HG03060 (cell line): ENCODE measurements around the gene TCEA3.

ENCODE experiments used
- ATAC-seq: cut with Tn5 transposase; IDR thresholded peaks from one replicate; pipeline ENCODE4 v1.9.1; 2021; ENCODE audit warnings: low read depth, moderate number of reproducible peaks; ENCODE audit not compliant: unreplicated experiment

The TCEA3 gene

DNA sequence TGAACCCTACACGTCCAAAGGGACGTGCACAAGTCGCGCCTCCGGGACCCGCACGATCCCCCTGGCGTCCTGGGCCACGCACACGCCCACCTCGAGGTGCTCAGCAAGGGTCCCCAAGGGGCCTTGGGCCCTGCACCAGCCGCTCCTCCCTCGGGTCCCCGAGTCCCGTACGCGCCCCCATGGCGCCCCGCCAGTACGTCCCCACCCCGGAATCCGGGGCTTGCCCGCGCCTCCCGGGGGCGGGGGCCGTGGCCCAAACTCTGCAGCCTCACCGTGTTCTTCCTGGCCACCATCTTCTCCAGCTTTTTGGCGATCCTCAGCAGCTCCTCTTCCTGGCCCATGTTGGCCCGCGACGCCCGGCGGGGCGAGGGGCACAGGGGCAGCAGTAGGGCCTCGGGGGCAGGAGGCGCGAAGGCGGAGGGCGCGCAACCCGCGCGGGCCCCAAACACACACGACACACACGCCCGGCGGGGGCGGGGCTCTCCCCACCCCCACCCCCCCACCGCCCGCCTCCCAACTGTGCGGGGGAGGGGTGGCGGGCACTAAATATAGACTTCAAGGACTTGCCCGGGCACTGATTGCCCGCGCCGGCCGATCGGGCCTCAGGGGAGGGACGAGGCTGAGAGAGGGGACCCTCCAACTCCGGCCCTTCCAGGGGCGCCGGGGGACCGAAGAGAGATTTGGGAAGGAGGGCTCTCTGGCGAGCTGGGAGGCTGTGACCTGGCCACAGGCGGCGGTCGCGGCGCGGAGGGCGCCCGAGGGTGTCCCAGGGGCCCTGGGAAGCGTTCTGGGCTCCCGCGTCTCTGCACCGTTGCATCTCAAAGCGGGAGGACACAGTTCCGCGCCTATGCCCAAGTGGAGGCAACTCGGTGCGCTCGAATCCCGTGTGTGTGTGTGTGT, at the start of gene TCEA3:
Gene TCEA3, minus strand, starts transcription at position 456 of the 900 bp plus-strand sequence. Its CDS starts 115 bp downstream, at position 341.
- ATAC-seq: no peak

DNA sequence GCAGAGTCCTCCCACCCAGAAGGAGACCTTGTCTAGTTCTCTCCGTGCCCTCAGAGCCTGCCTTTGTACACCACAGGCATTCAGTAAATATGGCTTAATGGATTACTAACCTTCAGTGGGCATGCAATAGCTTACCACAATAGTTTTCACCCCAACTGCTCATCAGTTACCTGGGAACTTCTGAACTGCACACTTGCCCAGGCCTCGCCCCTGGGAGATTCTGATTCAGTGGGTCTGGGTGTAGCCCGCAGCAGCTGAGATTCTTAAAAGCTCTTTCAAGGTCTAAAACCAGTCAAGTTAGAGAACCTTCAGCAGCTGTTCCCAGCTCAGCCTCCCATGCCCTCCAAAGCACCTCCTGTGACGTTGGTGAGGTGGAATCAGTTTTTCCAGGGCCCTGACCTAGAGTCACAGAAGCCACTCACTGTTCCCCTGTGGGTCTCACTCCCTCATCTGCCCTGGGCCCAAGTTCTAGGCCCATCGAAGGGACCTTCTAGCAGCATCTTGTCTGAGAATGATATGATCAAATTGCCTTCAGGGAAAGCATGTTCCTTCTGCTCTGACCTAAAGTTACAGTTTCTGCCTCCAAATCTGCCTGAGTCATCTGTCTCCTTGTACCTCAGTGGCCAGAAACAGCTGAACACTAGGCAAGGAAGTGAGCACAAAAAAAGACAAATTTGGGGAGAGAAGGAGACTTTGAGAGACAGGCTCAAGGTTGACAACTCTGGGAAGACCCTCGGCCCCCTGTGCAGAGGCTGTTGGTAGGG, 48.7 kb upstream of the TCEA3 start:
- no peak for ATAC-seq

DNA sequence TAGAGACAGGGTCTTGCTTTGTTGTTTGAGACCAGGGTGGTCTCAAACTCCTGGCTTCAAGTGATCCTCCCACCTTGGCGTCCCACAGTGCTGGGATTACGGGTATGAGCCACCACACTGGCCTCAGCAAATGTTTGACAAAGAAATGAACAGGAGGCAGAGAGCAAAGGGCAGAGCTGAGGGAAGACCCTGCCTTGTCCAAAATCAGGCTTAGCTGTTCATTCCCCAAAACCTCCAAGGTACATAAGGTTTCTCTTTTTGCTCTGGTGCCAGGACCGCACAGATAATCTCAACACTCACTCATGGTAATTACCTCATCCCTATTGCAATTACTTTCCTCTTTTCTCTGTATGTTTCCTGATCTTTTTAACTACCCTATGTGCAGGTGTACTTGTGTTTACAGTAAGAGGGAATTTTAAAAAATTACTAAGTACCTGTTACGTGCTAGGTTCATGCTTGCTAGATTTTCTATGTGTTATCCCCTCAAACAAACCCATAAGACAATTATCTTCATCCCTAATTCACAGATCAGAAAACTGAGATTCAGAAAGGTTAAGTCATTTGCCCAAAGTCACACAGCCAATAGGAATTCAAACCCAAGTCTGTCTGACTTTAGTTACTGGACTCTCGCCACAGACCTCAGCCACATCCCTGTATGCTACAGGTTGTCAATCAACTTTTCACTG, 47.9 kb upstream of the TCEA3 start:
- no peak for ATAC-seq

DNA sequence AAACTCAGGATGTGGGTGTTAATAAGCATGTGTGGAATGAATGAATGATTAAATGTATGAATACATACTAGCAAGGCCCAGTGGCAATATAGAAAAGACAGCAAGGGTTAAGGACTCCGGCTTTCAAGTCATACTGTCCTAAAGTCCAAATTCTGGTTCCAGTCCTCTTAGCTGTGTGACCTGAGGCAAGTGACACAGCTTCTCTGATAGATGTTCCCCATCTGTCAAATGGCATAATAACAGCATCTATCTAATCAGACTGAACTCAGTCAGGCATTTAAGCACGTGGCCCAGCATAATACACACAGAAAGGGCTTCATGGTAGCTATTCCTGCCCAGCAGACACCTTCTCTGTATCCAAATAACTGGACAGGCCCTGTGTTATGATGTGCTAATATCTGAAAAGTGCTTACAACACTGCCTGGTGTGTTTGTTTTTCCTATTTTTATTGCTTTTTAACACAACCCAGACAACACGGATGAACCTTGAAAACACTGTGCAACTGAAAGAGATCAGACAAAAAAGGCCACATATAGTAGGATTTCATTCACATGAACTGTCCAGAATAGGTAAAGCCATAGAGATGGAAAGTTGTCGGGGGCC, 47.0 kb upstream of the TCEA3 start:
- ATAC-seq: no peak

DNA sequence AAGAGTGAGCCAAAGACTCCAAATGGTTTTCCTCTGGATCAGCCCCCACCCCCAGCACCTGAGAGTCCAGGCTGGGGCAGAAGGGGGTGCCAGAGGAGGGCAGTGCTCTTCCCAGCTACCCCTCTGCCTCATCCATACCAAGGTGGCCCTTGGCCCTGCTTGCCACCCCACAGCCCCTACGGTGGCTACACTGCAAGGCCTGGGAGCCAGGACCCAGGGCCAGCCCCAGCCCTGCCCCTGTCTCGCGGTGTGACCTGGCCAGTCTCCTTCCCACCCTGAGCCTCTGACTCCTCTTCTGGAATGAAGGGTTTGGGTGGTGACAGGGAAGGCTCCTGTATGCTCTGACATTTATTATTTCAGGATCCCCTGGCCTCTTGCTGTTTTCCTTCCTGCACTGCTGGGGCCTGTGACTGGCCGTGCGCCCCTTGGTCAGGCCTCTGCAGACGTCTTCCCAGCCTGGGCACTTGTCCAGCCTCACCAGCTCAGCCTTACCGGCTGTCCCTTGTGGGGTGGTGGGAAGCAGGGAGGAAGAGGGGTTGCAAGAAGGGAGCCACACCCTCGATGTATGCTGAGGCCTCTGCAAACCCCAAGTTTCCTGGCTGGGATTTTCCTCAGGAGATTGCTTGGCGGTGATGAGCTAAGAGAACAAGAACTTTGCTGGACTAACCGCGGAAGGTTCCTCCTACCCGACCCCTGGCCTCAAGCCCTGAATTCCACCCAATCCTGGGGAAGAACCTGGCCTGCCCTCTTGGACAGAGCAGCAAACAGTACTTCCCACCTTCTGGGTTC, 45.9 kb upstream of the TCEA3 start:
- no peak for ATAC-seq

DNA sequence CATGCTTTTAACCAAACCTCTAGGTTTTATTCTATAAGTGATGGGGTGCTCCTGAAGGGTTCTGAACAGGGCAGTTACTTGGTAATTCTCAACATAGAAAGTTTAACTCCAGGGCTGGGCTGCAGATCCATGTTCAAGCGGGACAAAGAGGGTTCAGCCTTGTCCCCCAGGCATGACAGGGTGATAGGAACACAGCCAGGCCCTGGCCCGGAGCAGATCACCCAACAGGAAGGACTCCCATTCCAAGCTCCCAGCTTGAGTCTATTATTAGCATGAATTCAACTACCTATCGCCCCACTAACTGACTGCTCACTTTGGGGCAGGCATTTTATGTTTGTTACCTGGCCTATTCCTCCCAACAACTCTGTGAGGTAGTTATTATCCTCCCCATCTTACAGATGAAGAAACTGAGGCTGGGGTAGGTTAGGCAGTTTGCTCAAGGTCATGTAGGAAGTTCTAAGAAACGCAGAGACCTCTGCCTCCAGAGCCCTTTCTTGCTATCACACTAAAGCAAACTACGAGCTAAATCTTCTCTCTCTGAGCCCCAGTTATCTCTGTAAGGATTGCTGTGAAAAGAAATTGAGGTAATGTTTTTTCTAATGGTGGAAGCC, 44.9 kb upstream of the TCEA3 start:
- no peak for ATAC-seq

DNA sequence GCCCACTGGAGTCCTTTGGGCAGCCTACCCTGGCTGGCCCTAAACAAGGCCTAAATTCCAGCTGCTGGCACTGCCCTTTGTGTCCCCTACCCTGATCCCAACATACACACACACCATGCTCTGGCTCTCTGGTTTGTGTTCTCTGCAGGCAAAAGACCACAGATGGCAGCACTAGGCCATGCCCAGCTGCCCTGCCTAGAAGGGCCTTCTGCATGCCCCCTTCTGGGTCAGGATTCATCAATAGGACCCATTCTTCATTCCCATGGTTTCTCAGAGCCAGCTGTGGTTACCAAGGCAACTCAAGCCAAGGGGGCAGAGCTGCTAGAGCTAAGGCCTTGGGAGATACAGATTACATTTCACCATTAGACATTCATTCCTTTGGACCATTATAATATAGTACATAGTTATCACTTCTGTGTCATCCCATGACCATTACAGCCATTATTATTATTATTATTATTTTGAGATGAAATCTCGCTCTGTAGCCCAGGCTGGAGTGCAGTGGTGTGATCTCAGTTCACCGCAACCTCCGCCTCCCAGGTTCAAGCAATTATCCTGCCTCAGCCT, 42.0 kb upstream of the TCEA3 start:
- ATAC-seq: no peak

DNA sequence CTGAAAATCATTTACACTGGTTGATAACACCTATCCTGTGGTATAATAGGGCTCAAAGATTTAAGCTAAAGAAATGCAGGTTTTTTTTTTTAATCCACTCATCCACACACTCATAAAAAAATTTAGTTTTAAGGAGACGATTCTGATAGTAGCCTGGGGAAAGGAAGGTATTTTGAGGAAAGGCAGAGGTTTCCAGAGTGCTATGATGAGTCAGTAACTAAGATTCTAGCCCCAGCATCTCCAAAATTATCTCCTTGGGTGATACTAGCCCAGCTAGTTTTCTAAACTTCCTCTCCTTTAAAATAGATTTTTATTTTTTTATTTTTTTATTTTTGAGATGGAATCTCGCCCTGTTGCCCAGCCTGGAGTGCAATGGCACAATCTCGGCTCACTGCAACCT, 38.7 kb upstream of the TCEA3 start:
- no peak for ATAC-seq

DNA sequence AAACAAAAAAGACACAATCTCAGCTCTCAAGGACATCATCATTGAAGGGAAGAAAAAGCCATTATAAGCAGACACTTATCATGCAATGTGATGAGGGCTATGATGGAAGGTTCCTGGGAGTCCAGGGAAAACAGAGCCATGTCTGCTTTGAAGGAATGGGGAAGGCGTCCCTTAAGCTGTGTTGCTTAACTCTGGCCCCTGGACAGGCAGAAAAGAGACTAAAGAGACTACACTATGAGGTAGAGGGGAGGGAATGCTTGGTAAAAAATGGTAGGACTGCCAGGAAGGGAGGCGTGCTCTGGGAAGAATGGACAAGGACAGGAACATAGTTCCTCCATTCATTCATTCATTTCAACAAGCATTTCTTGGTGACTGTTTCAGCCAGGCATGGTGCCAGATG, 38.2 kb upstream of the TCEA3 start:
- no peak for ATAC-seq

DNA sequence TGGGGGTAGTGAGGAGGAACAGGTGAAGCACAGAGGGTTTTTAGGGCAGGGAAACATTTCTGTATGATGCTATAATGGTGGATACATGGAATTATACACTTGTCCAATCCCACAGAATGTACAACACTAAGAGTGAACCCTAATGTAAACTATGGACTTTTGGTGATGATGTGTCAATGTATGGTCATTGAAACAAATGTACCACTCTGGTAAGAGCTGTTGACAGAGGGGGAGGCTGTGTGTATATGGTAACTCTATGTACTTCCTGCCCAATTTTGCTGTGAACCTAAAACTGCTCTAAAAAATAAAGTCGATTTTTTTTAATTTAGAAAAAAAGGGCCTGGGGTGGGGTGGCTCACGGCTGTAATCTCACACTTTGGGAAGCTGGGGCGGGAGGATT, 36.5 kb upstream of the TCEA3 start:
- no peak for ATAC-seq

DNA sequence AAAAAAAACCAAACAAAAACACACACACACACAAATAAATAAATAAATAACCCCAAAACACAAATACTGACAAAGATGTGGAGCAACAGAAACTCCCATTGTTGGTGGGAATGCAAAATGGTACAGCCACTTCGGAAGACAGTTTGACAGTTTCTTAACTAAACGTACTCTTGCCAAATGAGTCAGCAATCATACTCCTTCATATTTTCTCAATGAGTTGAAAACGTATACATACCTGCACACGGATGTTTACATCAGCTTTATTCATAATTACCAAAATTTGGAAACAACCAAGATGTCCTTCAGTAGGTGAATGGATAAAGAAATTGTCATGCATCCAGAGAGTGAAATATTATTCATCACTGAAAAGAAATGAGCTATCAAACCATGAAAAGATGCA, 36.0 kb upstream of the TCEA3 start:
- no peak for ATAC-seq

DNA sequence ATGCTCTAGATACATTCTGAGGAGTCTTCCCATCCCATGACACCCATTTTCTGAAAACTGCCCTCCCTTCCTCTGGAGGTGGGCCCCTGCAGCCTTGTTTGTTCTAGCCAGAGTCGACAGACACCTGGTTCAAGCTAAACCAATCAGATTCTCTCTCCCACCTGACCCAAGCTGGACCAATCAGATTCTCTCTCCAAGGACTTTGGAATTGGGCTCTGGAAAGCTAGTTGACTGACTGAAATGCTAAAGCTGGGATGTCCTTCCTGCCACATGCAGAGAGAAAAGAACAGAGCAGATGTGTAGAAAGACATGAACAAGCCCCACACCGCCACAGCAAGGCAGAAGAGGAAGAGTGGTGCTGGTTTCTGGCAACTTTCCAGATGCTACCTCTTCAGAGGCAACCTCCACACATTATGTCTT, 34.8 kb upstream of the TCEA3 start:
- no peak for ATAC-seq

DNA sequence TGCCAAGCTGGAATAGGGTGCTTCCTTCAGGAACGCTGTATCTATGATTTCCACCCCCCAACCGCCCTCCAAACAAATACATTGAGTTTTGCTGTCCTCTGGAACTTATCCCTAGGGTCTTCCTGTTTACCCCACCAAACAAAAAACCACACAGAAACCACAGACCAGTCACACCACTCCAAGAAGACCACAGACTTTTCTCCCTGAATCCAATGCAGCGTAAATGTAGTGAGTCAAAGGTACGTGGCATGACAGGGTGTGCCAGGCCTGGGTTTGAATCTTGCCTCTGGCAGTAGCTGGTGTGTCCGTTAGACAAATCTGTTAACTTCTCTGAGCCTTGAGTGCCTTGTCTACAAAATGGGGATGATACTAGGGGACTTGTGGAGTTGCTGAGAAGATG, 31.7 kb upstream of the TCEA3 start:
- ATAC-seq: no peak

DNA sequence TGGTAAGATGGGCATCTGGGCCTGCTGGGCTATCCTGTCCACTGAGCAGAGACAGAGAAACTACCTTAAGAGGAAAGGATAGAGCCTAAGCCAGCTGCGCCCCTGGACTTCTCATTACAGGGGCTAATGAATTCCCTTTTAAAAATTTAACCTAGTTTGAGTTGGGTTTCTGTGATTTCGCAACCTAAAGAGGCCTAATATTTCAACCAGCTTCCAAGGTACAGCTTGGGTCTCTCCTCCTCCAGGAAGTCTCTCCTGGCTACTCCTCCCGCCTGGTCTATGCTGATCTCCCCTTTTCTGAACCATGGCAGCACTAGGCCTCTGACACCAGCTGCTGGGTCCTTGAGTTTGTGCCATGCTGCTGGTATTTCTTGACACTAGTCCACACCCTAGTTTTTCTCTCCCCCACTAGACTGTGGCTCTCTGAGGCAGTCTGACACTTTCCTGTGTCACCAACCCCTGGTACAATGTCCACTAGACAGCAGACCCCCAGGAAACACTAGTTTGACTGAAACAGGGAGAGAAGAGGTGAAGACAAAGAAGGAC, 29.0 kb upstream of the TCEA3 start:
- no peak for ATAC-seq

DNA sequence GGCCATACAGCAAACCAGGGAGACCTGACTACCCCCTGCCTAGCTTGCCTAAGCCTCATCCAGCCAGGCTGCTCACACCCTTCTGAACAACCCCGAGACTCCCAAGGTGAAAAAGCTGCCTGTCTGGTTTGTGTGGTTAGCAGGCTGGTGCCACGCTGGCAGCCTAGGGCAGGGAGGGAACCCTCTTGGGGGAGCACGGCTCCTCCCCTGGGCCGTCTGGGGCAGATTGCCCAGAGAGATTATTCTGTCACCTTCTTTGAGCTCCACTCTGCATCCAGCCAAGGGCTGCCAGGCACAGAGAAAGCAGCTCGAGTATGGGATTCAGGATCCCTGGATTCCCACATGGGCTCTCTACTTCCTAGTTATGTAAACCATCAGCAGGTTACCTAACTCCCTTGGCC, 27.5 kb upstream of the TCEA3 start:
- no peak for ATAC-seq

DNA sequence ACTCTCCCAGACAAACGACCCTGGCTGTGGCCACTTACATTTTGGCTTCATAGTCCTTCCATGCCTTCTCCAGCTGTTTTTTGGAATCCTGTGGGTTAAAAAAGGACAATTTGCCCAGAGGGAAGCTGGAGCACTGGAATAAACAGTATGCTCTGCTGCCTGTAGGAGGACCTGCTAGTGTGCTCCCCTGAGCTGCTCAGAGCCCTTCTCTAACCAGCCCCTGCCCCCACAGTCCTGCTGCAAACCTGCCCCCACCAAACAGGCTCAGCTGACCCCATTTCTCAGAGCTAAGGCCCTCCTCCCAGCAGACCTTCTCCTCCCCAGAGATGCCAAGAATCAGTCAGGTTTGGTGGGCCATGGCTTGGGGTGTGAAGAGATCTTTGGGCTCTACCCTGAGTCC, 26.9 kb upstream of the TCEA3 start:
- ATAC-seq: no peak

DNA sequence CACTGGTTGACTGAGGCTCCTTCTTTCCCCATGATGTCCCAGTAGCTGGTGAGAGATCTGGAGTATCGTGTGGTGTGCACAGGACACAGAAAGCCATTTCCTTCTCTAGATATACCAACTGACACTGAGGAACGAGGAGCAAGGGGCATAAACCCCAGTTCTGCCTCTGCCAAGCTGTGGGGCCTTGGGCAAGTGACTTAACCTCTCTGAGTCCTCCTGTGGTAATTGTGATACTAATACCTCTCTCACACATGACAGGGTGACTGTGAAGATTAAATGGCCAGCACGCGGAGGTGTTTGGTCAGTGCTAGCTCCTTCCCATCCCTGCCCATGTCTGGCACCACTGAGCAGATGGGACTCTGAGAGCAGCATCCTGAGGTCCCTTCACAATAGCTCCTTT, 26.3 kb upstream of the TCEA3 start:
- ATAC-seq: no peak

DNA sequence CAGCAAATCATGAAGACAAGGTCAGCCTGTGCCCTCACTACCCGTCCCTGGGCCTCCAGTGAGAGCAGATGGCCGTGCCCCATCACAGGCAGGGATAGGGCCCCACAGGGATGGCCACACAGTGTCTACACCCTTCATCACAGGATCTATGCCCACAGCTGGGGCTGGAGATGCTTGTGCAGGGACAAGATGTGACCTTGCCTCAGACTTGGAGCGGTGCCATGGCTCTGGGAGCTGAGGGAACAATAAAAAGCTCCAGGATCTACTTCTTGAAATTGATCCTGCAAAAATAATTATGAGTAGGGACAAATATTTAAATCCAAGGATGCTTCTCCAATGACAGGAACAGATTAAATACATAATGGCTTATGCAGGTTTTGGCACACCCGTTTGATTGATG, 25.4 kb upstream of the TCEA3 start:
- ATAC-seq: no peak

DNA sequence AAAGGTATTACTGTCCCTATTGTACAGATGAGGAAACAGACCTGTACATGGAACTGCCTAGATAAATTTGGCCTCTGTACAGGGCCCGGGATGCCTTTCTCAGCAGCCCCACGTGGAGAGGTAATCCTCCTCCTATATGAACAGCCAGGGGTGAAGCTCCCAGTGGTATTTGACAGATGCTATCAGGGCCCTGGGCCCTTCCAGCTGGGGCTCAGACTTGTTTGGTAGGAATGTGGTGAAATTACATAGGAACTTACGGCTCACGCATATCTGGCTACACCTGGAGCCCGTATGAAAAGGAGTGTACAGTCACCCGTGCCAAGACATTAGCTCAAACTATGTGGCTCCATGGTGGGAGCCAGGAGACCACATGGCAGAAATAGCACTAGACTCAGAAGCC, 24.8 kb upstream of the TCEA3 start:
- no peak for ATAC-seq
